HG02610 (cell line): Measurements from ENCODE around the gene NUP214.
A peak's percentile ranks its signal among the peaks of the same experiment; 100 is the strongest.
"Not testable (repeated sequence)": the region's sequence is repeated elsewhere in the genome, so short reads cannot be mapped to it uniquely, and the experiment has no call there.

ENCODE experiments used
- ATAC-seq: cut with Tn5 transposase; IDR thresholded peaks from one replicate; pipeline ENCODE4 v1.9.1; 2021; ENCODE audit warnings: mild to moderate bottlenecking, moderate library complexity; ENCODE audit not compliant: unreplicated experiment

Gene NUP214

GRCh38 chr9:131257266-131258025, 132.1 kb downstream of the NUP214 start:
- ATAC-seq = no peak

DNA sequence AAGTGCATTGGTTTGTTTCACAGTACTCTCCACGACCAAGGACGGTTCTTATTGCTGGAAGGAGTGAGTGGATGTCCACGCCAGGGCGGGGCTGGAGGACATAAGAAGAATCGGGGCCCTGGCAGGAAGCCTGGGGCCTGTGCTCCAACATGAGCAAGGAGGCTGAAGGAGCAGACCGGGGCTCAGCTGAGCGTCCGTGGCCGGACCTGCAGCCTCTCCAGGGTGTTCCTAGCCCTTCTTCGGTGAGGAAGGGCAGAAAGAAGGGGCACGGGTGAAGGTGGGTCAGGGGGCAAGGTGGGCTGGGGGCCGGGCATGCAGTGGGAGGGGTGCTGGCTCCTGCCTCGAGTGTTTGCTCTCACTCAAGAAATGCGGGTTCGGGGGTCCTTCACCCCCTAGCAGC, 132.8 kb downstream of the NUP214 start:
- no peak for ATAC-seq

- no peak for ATAC-seq
Observed at GRCh38 chr9:131258698-131259431, 133.5 kb downstream of the NUP214 start.

GRCh38 chr9:131259432-131259898, 134.1 kb downstream of the NUP214 start:
- no peak for ATAC-seq

GRCh38 chr9:131259916-131260597, 134.7 kb downstream of the NUP214 start:
- ATAC-seq = no peak

DNA sequence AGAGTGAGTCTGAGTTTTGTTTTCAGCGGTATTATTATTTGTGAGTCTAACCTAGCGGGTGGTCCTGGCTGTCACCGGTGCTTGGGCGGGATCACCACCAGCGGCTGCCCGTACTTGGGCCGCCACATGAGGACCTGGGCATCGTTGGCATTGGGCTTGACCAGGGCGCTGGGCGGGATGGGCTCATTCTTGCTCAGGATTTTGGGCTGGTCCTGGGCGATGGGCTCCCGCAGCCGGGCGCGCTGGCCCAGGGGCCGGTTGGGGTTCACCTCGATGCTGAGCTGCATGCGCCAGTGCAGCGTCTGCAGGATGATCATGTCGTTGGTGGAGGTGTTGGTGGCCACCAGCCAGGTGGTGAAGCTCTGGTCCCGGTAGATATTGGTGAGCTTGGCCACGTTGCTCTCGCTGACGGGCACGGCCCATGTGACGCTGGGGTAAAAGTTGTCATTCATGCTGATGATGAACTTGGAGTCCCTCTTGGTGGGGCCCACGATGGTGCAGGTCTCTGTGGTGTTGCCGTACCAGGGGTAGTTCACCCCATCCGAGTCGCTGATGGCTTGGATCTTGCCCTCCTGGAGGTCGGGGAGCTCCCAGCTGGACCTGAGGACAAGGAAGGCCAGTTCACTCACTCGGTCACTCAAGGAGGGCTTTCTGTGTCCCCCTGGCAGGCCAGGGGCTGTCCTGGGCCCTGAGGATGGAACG, 135.5 kb downstream of the NUP214 start:
- no peak for ATAC-seq

GRCh38 chr9:131262327-131263032, 137.1 kb downstream of the NUP214 start:
- ATAC-seq = peak; percentile 52

DNA sequence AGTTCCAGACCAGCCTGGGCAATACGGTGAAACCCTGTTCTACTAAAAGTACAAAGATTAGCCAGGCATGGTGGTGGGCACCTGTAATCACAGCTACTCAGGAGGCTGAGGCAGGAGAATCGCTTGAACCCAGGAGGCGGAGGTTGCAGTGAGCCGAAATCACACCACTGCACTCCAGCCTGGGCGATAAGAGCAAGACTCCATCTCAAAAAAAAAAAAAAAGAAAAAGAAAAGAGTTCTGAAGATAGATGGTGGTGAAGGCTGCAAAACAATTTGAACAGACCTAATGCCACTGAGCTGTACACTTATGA, 137.6 kb downstream of the NUP214 start:
- ATAC-seq = not testable (repeated sequence)

GRCh38 chr9:131263701-131264100, 138.3 kb downstream of the NUP214 start:
- ATAC-seq = no peak

DNA sequence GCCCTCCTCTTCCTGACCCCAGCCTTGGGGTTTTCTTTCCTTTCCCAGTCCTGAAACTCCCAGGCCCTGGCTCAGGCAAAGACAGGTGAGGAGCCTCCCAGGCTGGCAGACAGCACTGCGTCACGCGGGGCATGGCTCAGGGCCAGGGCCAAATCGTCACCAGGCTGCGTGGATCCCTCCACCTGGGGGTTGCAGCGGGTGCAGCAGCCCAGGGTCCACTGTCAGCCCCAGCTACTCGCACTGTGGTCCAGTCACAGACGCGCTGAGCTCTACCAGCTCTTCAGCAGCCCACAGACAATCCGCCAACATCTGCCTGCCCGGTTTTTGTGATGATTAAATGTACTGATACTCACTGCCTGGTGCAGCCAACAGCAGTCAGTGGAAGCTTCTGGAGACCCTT, 138.8 kb downstream of the NUP214 start:
- ATAC-seq = no peak

DNA sequence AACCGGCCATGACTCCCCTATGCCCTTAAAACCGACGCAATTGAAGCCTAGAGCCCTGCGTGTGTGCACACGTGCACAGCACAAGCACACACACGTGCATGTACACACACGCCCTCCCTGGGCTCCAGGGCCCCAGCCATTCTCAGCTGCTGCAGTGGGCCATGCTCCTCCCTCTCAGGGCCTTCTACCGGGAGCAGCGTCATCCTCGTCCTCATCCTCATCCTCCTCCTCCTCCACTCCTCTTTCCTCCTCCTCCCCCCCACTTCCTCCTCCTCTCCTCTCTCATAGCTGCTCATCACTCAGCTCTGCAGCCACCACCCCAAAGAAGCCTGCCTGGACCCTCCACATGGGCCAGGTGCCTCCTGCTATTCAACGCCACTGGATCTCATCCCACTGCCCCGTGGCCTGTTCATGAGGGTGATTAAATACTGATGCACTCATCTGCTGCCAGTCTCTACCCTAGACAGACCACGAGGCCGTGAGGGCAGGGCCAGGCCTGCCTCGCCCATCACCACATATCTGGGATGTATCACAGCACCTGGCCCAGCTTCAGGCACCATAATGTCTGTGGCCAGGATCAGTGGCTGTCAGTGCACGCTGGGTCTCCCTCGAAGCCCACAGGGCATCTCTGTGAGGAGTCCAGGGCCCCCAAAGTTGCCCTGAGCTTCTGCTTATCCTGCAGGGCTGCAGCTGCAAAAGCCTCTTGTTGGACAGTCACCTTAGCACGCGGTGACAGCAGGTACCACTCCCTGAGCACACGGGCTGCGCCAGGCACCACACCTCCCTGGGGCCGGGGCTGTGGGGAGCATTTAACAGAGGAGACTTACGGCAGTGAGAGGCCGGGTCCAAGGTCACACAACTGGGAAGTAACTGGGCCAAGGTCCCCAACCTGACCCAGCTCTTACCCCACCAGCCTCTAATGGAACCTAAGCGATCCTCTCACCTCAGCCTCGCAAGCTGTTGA, 141.2 kb downstream of the NUP214 start:
- ATAC-seq = no peak

GRCh38 chr9:131270171-131271015, 145.0 kb downstream of the NUP214 start:
- ATAC-seq = no peak

DNA sequence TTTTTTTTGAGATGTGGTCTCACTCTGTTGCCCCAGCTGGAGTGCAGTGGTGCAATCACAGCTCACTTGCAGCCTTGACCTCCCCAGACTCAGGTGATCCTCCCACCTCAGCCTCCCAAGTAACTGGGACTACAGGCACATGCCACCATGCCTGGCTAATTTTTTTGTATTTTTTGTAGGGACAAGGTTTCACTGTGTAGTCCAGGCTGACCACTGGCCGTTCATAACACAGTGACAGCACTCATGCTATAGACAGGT, 145.6 kb downstream of the NUP214 start:
- ATAC-seq = not testable (repeated sequence)

DNA sequence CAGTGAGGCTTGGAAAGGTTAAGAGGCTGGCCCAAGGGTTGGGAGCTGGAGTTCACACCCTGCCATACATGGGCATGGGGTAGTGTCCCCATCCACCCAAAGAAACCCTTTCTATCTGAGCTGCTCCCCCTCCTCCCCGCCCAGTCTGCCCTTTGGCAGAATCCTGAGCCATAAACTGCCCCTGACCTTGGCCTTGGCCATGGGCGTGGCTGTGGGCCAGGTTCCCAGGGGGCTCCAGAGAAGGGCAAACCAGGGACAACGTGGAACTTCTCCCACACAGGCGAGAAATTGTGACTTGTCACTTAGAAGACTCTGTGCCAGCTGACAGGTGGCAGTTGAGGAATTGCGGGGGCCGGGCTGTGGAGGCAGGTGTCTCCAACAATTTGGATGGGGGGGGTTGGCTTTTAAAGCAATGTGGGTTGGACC, 146.1 kb downstream of the NUP214 start:
- ATAC-seq = no peak

DNA sequence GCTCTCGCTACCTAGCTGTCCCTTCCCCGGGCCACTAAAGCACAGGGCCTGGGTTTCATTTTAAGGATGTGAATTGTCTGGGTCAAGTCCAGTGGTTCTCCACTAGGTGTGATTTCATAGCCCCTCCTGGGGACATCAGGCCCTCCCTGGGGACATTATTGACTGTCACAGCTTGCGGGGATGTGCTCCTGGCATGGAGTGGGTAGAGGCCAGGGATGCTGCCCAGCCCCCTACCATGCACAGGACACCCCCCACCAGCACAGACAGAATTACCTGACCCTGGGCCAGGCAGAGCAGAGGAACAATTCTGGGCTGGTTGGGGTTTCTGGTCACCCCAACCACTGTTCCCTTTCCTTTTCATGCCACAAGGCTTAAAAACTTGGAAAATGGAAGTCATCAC, 146.8 kb downstream of the NUP214 start:
- no peak for ATAC-seq

GRCh38 chr9:131273146-131273855, 147.9 kb downstream of the NUP214 start:
- ATAC-seq = no peak

DNA sequence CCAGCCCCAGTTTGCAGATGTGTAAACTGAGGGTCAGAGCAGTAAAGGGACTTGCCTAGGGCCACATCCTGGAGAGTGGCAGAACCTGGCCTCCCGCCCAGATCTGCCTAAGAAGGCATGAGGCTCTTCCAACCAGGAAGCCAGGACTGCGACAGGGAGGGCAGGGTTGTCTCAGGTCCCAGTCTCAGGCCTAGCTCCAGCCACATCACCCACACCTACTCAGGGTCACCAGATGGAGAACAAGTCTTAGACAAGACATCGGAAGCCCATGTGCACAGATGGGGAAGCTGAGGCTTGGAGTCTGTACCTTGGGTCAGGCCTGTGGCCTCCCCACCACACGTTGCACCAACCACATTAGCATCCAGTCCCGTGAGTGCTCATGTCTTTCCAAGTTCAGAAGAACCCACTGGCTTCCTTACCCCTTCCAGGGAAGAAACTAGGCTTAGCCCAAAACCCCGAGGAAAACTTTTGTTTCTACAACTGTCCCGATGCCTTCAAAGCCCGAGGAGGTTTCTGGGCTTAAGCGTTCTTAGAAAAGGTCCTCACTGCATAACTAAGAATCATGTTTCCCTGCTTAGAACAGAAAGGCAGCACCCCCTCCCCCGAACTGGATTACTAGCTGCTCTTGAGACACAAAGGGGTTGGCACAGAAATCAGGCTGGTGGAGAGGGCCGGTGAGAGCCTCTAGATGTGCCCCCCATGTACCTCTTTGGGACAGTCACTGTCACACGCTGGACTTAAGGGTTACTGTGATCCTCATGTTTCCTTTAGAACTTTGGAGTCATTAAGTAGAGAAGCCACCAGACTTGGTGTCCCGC, 148.7 kb downstream of the NUP214 start:
- ATAC-seq = no peak
